ENCODE measurements around the gene KIF3C.
"Not testable (repeated sequence)": the region's sequence is repeated elsewhere in the genome, so short reads cannot be mapped to it uniquely, and the experiment has no call there.

KIF3C gene

DNA sequence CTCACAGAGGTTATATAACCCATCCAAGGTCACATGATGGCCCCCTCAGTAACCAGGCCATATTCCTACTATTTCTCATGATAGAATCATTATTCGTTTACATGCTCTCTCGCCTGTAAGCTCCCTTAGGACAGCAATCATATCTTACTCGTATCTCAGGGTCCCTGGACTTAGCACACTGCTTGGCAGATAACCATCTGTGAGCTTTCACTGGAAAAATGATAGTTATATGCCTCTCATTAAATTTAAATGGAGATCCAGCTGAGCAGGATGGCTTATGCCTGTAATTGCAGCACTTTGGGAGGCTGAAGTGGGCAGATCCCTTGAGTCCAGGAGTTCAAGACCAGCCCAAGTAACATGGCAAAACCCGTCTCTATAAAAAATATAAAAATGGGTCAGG lies 21.9 kb downstream of the KIF3C start:
- no peak for DNase-seq (ENCODE audit: low spot score)
- Histone ChIP-seq H3K4me3 (no peak overlapping the region), H3K27ac (no peak overlapping the region)
- TF ChIP-seq CTCF (IDR thresholded peaks at IDR 0.05) = no peak

DNA sequence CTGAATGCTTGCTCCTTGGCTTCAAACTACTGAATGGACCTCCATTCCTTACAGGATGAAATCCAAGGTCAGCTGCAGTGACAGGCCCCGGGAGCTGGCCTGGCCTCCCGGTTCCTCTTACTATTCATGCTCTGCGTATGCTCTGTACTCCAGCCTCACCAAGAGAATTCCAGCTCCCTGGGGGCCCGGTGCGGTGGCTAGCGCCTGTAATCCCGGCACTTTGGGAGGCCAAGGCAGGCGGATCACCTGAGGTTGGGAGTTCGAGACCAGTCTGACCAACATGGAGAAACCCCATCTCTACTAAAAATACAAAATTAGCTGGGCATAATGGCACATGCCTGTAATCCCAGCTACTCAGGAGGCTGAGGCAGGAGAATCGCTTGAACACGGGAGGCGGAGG lies 23.7 kb downstream of the KIF3C start:
- not testable (repeated sequence) for H3K27ac ChIP-seq; DNase-seq (ENCODE audit: low spot score); H3K4me3 ChIP-seq

DNA sequence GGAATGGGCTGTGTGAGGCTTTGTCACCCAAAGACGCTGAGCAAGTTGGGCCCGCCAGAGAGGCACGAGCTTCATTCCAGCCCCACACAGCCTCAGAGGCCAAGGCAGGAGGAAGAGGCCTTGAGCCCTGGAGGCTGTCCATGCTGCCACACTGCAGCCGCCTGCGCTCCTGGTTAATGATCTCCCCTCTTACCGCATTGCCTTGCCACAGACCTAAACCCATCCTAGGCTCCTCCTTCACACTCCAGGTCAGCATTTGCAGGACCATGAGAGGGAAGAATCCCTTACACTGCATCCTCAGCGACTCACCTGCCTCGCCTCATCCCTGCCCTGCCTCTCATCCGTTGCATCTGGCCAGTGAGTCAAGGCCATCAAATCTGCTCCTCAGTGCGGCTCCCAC lies 24.6 kb downstream of the KIF3C start:
- Histone ChIP-seq H3K4me3 (no peak overlapping the region), H3K27ac (no peak overlapping the region)
- no peak for TF ChIP-seq CTCF (IDR thresholded peaks at IDR 0.05)
- no peak for DNase-seq (ENCODE audit: low spot score)

- TF ChIP-seq CTCF (IDR thresholded peaks at IDR 0.05) = no peak
- DNase-seq (ENCODE audit: low spot score) = no peak
- no peak overlapping the region for H3K27ac ChIP-seq
- H3K4me3 ChIP-seq = no peak overlapping the region
Observed at GRCh38 chr2:25955869-25956535, 26.3 kb downstream of the KIF3C start.

DNA sequence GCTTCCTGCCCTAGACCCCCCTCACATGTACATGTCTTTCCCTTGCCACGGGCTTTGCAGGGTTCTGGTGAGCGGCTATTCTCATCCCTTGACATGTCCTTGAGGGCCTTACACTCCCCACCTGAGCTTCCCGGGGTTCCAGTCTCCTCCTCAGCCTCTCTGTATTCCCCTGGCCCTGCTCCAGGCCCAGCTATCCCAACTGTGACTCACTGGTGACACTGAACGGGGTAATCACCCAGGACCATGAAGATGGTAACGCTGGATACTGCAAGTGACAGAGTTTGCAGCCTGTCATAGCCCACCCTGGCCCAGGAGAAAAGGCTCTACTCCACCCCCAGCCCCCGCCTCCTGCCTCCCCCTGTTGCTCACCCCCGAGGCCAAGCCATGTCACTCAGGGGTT lies 27.3 kb downstream of the KIF3C start:
- no peak for TF ChIP-seq CTCF (IDR thresholded peaks at IDR 0.05)
- Histone ChIP-seq H3K4me3 (no peak overlapping the region), H3K27ac (no peak overlapping the region)
- DNase-seq (ENCODE audit: low spot score) = no peak

GRCh38 chr2:25954199-25954752 lies 28.0 kb downstream of the KIF3C start:
- Histone ChIP-seq H3K27ac (no peak overlapping the region), H3K4me3 (no peak overlapping the region)
- DNase-seq (ENCODE audit: low spot score) = no peak
- no peak for TF ChIP-seq CTCF (IDR thresholded peaks at IDR 0.05)

- Histone ChIP-seq H3K27ac (no peak overlapping the region), H3K4me3 (no peak overlapping the region)
- TF ChIP-seq CTCF (IDR thresholded peaks at IDR 0.05) = peak; percentile 76
- no peak for DNase-seq (ENCODE audit: low spot score)
Observed at GRCh38 chr2:25951071-25951547, 31.2 kb downstream of the KIF3C start.
